ENCODE measurements around the gene IRF2.

The IRF2 gene

GRCh38 chr4:184450045-184450444 lies 24.3 kb downstream of the IRF2 start:
- peak in 1 of 5 donors; percentile 23 for DNase-seq

DNA sequence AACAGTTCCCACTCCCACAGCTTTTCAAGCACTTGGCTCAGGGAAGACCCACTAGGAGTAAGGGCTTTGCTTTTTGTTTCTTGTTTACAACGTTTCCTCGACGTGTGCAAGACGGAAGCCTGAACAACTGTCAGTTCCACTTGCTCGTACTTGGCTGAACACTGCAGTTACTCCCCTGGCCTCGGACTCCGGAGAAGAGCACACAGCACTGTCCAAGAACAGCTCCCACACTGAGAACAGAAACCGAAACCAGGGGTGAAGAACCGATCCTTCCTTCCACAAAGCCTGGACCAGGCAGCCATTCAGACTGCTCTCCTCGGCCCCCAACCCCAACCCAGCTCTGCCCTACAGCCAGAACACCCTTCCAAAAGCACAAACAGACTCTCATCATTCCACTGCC lies 25.5 kb downstream of the IRF2 start:
- peak in 1 of 5 donors; percentile 26 for DNase-seq

DNA sequence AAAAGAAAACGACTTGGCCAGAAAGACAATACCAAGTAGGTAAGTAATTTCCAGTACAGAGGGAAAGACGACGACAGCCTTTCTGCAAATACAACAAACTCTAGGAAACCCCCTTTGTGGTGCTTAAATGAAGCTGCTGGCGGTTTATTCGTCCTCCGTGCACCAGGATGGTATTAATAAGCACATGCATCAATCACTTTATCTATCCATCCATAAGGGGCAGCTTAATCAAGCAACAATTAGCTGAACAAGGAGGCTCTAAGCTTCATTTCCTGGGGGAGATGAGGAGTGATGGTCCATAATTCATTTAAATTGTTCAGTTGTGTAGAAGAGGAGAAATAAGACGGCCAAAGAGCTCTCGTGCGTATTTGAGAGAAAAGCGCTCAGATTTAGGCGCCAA lies 26.2 kb downstream of the IRF2 start:
- DNase-seq: no peak

- DNase-seq: no peak
Observed at GRCh38 chr4:184447664-184448063, 26.7 kb downstream of the IRF2 start.

DNA sequence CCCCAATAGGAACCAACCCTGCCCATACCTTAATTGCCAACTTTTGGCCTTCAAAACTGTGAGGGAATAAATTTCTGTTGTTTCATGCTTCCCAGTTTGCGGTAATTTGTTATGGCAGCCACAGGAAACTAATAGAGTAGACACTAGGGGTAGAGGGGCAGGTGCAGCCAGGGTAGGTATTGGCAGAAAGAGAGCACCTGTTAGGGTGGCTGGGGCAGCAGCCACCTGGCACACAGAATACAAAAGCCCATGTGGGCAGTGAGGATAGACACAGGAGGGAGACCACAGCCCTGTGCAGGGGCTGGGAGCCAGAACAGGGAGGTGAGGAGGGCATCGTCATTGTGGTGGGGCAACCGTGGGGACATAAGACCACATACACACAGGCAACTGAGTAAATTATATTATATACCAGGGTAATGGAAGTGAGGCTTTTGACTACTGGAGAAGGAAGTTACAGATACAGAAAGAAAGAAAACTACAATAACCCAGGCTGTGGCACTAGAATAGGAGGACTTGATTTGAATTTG lies 28.2 kb downstream of the IRF2 start:
- DNase-seq: no peak

- no peak for DNase-seq
Observed at GRCh38 chr4:184444953-184445309, 29.4 kb downstream of the IRF2 start.

- DNase-seq: no peak
Observed at GRCh38 chr4:184444215-184444952, 30.0 kb downstream of the IRF2 start.

DNA sequence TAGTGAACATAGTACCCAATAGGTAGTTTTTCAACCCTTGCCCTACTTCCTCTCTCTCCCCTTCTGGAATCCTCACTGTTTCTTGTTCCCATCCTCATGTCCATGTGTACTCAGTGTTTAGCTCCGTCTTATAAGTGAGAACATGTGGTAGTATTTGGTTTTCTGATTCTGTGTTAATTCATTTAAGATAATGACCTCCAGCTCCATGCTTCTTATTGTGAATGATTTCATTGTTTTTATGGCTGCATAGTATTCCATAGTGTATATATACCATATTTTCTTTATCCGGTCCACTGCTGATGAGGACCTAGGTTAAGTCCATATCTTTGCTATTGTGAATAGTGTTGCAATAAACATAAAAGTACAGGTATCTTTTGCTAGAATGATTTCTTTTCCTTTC lies 31.0 kb downstream of the IRF2 start:
- no peak for DNase-seq

GRCh38 chr4:184442314-184442635 lies 32.1 kb downstream of the IRF2 start:
- no peak for DNase-seq

DNA sequence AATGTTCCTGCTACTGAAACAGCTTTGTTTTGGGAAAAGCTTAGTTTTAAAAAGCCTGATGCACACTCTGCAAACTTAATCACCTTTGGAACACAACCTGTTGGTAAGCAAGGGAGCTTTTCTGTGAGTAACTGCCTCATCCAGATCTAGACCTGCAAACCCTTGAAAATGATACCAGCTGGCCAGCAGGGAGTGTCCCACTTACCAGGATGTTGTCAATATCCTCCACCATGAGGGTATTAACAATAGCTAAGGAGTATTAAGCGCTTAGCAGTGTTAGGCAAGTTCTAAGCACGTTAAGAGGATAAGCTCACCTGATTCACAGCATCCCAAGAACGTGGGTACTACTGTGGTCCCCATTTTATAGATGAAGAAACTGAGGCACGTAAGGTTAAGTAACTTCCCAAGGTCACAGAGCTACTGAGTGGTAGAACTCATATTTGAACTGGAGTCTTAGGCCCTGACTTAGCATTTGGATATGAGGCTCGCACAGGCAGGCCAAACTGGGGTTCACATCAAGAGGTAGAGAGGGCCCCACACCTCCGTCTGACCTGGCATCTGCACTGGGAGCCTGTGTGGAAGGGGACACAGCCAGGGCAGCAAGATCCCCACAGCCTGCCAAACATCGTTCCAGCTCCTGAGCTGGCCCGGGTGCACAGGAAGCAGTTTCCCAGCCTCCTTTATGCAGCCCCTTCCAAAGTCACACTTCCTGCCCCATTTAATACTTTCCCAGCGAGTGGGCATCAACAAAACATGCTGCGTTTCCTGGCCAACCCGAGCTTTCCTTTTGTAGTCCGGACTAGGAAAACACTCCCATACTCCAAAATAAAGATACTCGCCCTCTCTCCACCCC lies 32.7 kb downstream of the IRF2 start:
- DNase-seq: no peak

DNA sequence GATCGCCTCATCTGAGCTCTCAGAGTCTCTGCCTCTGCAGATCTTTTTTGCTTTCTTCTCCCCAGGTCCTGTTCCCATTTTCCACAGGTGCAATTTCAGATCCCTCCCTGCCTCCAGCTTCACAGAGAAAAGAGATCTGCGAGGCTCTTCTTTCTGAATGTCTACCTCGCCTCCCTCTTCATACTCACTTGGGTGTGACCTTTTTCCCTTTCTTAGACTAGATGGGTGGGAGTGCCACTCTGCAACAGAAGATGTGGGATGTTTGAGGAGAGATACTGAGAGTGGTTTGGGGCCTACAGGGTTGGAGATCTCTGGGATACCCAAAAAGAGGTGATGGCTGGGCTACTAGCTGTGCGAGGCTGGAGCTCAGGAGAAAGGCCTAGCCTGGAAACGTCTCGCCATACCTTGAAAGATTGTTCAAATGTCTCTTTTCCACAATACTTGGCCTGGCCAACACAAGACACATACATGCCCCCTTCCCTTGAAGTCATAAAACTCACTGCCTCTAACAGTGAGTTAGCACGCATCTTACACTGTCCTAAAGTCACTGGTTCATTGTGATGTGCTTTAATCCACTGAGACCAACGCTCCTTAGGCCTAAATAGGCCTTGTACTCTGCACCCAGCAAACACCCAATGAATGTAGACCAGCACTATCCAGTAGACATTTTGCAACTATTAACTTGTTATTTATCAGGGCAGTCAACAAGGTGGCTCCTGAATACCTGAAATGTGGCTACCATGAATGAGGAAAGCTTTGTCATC lies 33.6 kb downstream of the IRF2 start:
- DNase-seq: no peak

DNA sequence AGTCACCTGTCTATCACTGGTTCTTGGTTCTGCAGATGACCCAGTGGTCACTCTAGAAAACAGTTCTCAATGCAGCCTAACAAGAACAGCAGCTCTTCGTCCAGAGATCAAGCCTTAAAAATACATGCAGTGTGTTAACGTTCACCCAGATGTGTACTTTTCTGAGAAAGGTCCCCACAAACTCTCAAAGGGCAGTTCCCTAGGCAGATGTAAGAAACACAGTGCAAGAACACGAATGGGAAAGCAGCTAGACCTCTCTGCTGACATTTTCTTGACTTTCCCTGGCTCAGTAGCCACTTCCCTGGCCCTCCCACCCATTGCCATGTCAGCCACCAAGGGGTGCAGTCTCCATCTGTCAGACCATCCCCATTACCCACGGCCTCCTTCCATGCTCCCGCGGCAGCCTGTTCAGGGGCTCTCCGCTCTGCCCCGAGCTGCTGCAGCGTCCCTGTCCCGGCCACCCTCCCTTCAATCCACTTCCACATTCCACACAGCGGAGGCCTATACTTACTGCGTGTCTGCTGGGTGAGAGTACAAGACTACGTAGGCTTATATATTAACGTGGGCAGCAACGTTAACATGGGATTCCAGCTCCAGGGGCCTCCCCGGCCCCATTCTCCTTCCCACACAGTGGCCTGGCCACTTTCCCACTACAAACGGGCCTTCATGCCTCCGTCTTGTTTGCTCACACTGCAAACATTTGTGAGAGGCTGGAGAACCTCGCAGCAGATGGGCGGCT lies 34.3 kb downstream of the IRF2 start:
- no peak for DNase-seq

- no peak for DNase-seq
Observed at GRCh38 chr4:184439386-184439785, 35.0 kb downstream of the IRF2 start.

DNA sequence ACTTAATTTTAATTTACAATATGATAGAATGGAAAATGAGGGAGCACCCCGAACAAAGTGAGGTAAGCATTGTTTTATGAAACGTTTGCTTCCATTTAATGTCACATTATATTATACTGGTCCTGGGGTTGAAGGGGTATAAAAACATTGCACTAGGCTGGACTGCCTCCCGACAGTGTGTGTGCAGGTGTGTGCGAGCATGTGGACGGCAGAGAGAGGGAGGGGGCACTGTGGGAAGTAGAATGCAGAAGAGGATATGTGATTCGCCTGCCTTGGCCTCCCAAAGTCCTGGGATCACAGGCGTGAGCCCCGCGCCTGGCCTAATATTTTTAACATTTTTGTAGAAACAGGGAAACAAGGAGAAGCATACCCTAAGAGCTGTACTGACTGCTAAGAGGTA lies 36.0 kb downstream of the IRF2 start:
- no peak for DNase-seq

GRCh38 chr4:184437565-184438265 lies 36.6 kb downstream of the IRF2 start:
- DNase-seq: no peak

GRCh38 chr4:184434501-184435066 lies 39.8 kb downstream of the IRF2 start:
- DNase-seq: no peak

DNA sequence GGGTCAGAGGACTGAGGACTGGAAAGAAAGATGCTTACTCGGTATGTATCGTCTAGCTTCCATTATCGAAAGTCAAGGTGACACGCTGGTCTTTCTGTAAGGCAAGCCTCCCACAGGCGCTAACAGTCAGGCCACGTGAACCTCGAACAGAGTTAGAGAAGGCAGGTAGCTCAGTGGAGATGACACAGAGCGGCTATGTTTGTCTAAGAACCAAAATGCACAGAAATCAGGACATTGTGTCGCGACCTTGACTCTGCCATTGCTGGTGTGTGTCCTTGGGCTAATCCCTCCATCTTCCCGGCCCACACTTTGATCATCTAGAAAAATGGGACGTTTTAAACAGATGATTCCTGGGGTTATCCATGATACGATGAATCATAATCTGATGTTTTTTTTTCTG lies 40.3 kb downstream of the IRF2 start:
- no peak for DNase-seq

- no peak for DNase-seq
Observed at GRCh38 chr4:184433258-184433892, 41.0 kb downstream of the IRF2 start.

GRCh38 chr4:184432127-184432922 lies 42.0 kb downstream of the IRF2 start:
- no peak for DNase-seq

DNA sequence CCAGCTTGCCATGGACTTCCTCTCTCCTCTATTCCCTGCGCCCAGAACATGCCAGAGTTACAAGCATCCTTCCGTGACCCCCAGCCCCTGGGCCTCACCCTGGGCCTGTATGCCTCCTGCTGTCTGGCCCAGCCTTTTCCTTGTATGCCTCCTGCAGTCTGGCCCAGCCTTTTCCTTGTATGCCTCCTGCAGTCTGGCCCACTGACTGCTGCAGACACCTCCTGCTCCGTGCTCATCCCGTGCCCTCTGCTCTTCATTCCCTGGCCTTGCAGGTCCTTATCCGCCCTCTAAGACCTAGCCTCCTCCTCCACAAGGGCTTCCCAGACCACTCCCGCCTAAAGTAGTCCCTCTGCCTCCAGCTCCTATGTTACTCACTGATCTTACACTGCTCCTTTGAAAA lies 44.2 kb downstream of the IRF2 start:
- DNase-seq: no peak
